HG03108 (cell line): ENCODE data around the gene GTF2F1.
"Not testable (repeated sequence)": the region's sequence is repeated elsewhere in the genome, so short reads cannot be mapped to it uniquely, and the experiment has no call there.

Experiments used
- ATAC-seq: cut with Tn5 transposase; IDR thresholded peaks from one replicate; pipeline ENCODE4 v1.9.1; 2021; ENCODE audit warnings: moderate library complexity; ENCODE audit not compliant: unreplicated experiment

The GTF2F1 gene

DNA sequence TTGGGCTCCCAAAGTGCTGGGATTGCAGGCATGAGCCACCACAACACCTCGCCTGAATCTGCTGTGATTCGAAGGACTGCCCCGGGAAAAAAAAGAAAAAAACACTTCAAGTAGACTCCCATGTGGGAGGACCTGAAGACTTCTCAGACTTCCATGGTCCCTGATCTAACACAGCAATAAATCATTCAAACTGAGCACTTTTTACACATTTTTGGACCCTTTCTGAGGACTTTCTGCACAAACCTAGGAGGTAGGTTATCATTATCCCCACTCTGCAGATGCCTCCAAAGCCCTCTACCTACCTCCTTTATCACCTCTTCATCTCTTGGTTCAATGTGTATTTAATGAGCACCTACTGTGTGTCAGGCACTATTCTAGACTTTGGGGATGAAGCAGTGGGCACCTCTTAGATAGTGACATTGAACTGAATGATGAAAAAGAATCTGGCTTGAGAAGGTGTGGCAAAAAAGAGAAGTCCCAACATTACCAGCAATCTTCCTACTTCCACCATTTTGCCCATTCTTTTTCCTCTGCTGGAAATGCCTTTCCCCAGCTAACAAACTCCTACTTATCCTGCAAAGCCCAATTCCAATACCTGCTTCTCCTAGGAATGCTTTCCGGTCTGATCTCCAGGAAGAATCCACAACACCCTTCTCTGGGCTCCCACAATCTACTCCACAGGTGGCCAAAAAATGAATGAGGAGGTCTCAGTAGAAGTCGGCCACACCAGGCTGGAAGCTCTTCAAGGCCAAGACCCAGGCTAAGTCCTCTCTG is 33.2 kb downstream of the GTF2F1 start:
- ATAC-seq, result no peak

- no peak for ATAC-seq
Observed at GRCh38 chr19:6358003-6358402, 35.0 kb downstream of the GTF2F1 start.

- no peak for ATAC-seq
Observed at GRCh38 chr19:6357174-6357573, 35.8 kb downstream of the GTF2F1 start.

GRCh38 chr19:6355321-6356040 is 37.5 kb downstream of the GTF2F1 start:
- ATAC-seq, result not testable (repeated sequence)

DNA sequence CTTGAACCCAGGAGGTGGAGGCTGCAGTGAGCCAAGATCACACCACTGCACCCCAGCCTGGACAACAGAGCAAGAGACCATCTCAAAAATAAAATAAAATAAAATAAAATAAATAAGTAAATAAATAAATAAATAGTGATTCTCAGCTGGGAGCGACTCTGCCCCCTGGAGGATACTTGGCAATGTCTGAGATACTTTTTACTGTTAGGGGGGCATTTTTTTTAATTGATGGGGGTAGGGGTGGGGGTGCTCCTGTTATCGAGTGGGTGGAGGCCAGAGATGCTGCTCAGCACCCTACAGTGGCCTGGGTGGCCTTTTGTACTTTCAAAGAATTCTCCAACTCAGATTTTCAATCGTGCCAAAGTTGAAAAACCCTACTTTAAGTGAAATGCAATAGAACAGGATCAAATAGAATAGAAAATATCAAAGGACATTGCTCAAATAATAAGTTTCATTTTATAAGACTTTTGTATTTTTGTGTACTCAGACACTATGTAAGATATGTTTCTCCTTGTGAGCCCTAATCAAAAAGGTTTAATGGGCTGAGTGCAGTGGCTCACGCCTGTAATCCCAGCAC is 38.8 kb downstream of the GTF2F1 start:
- no peak for ATAC-seq

GRCh38 chr19:6352381-6353165 is 40.4 kb downstream of the GTF2F1 start:
- ATAC-seq, result no peak

DNA sequence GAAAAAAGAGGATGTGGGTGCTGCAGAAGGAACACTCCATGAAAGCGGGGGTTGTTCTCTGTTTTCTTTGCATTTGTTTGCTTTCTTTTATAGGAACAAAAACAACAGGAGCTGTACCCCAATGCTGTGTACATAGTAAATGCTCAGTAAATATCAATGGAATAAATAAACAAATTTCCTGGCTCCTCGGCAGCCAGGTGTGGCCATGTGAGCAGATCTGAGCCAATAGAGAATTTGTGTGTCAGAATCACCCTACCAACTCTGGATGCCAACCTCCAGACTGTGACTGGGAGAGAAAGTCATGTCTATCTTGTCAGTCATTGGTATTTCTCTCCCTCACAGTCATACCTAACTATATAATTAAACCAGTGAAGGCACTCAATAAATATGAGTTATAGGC is 42.3 kb downstream of the GTF2F1 start:
- ATAC-seq, result no peak

DNA sequence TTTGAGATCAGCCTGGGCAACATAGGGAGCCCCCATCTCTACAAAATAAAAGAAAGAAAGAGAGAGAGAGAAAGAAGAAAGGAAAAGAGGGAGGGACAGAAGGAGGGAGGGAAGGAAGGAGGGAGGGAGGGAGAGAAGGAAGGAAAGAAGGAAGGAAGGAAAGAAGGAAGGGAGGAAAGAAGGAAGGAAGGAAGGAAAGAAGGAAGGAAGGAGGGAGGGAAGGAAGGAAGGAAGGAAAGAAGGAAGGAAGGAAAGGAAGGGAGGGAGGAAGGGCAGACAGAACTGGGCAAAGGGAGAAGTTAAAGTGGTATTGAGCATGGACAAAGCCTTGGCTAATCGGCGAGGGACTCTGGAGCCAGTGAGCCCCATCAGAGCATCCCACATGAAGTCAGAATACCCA is 43.7 kb downstream of the GTF2F1 start:
- not testable (repeated sequence) for ATAC-seq

- no peak for ATAC-seq
Observed at GRCh38 chr19:6343462-6343861, 49.5 kb downstream of the GTF2F1 start.

DNA sequence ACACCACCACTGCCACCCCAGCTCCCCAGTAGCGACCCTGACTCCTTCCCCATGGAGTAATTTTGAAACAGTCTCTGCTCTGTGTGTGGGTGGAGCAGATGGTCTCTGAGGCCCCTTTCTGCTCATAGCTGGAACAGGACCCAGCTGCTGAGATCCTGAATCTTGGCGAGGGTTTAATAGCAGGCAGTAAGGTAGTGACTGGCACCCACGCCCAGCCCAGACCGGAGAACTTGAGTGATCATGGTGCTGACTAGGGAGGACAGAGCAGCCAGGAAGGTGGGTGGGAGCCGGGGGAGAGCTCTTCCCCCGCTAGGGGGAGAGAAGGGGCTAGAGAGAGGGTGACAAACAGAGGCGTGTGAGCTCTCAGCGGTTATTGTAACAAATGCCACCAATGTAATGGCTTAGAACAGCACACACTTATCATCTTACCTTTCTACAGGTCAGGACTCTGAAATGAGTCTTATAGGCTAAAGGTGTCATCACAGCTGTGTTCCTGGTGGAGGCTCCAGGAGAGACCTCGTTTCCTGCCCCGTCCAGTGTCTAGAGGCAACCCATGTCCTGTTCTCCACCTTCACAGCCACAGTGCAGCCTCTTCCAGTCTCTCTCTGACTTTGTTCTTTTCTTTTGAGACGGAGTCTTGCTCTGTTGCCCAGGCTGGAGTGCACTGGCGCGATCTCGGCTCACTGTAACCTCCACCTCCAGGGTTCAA is 52.3 kb downstream of the GTF2F1 start:
- no peak for ATAC-seq

DNA sequence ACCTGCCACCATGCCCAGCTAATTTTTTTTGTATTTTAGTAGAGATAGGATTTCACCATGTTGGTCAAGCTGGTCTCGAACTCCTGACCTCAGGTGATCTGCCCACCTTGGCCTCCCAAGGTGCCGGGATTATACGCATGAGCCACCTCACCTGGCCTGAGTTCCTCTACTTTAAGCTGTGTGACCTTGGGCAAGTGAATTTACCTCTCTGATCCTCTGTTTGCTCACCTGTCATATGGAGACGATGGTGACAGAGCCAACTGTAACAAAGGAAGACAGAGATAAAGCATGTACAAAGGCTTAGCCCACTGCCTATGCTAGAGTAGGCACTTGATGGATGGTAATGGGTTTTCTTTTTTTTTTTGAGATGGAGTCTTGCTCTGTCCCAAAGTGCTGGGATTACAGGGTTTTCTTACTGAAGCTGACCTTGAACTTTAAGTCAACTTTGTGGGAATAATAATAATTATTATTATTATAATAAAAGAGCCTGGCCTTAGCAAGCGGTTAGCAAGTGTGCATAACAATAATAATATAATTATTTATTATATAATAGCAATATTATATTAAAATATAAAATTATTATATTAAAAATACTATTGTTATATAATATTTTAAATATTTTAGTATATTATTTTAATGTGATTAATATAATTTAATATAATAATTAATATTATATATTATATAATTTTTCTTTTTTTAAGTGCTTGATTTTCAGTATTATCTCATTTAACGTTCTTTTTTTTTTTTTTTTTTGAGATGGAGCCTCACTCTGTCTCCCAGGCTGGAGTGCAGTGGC is 58.3 kb downstream of the GTF2F1 start:
- no peak for ATAC-seq

DNA sequence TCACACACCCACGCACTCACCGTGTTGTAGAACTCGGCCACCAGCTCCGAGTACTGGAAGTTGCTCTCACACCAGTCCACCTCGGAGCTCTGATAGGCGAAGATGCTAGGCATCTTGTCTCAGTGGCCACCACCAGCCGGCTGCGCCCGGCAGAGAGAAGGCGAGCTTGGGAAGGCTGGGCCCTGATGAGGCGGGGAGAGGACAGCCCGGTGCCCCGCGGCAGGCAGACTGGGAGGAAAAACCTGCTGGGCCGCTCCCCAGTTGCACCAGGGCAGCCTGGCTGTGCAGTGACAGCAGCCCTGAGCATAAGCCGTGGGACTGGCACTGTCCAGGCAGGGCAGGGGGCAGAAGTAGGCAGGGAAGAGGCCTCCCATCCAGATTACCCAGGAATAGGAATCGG is 59.5 kb downstream of the GTF2F1 start, which contains the start of gene ACER1:
TSS of gene ACER1 (minus strand) at position 174 of the 400 bp plus-strand sequence. CDS start at position 113, 61 bp downstream.
- no peak for ATAC-seq
